GM18502 (cell line): Measurements from ENCODE around the gene PCDH1.
"Not testable (repeated sequence)": the region's sequence is repeated elsewhere in the genome, so short reads cannot be mapped to it uniquely, and the experiment has no call there.

Experiments
- ATAC-seq: cut with Tn5 transposase; IDR thresholded peaks from one replicate; pipeline ENCODE4 v1.9.1; 2021; ENCODE audit warnings: mild to moderate bottlenecking; ENCODE audit not compliant: unreplicated experiment, poor library complexity

PCDH1 gene

DNA sequence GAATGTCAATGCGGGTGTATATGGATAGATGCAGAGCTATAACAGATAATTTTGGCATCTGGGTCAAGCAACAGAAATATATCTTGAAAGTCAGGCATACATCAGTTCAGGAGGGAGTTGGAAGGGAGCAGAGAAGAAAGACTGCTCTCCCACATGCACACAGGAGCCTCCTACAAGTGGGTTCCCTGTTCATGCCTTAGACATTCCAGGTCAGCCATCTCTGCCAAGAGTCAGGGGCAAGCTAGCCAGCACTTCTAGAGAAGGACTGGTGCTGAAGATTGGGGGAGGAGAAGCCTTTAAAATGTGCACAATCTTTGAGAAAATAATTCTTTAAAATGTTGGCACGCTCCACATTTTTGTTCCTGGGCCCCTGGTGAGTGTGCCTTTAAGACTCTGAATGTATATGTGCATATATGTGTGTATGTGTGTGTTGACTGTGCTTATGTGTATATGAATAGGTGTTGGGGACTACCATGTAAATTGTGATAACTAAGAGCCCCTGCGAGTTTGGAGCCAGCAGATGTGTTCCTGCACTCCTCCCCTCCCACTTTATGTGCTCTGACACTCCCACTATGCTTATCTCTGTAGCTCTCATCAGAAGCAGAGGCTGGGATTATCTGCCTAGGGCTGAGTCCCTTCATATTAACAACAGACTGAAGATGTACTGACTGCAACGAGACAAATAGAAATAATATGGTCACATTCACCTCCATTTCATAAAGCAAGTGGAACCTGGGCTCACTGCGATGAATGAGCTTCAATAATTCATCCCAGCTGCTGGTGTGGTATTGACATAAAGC lies 24.0 kb upstream of the PCDH1 start:
- ATAC-seq: no peak

DNA sequence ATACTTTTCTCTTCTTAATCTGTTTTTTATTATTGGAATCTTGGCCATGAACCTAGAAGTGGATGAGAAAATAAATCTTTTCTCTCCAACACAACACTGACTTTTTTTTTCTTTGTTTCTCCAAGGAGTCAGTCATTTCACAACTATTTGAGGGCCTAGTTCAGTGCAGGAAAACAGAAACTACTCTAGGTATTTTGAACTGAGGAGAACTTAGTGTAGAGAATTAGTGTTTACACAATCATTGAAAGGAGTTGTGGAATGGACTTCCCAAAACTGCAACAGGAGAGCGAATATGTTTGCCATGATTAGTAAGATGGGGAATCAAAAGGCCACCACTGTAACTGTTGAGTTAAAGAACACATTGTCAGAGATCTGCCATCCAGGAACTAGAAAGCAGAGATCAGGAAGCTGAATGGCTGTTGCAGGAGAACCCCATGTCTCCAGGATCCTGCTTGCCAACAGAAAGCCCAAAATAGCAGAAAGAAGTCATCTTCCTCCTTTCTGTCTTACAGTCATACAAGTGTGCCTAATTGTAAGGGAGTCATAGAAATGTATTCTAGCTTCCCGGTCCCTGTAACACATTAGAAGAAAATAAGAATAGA lies 20.3 kb upstream of the PCDH1 start:
- ATAC-seq: no peak

- no peak for ATAC-seq
Measured at GRCh38 chr5:141897425-141897824, 19.2 kb upstream of the PCDH1 start.

DNA sequence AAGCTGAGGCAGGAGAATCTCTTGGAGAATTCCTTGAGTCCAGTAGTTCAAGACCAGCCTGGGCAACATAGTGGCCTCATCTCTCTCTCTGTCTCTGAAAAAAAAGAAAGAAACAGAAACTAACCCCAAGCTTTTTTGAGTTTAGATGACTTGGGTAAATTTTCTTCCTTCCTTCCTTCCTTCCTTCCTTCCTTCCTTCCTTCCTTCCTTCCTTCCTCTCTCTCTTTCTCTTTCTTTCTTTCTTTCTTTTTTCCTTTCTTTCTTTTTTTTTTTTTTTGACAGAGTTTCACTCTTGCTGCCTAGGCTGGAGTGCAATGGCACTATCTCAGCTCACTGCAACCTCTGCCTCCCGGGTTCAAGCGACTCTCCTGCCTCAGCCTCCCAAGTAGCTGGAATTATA lies 12.2 kb upstream of the PCDH1 start:
- ATAC-seq: not testable (repeated sequence)

- ATAC-seq: no peak
Measured at GRCh38 chr5:141889282-141889871, 11.2 kb upstream of the PCDH1 start.

DNA sequence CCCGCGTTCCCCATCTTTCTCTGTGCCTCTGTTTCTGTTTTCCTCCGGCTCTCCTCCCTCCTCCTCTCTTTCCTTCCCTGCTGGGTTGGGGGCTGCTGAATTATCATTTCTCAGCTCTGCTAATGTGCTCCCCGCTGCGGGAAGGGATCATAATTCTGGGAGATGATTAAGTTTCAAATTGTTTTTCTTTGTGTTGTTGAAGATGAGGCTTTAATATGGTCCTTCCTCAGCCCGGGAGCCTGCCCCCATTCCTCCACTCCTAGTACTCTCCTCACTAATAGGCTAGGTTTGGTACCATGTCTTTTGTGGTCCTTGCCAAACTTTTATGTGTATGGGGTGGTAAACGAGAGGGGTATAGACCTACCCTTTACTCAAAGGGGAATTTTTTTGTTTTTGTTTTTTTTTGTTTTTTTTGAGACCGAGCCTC lies 5.7 kb upstream of the PCDH1 start:
- no peak for ATAC-seq

- ATAC-seq: no peak
Measured at GRCh38 chr5:141883184-141883891, 5.1 kb upstream of the PCDH1 start.

- ATAC-seq: no peak
Measured at GRCh38 chr5:141882594-141883183, 4.5 kb upstream of the PCDH1 start.

DNA sequence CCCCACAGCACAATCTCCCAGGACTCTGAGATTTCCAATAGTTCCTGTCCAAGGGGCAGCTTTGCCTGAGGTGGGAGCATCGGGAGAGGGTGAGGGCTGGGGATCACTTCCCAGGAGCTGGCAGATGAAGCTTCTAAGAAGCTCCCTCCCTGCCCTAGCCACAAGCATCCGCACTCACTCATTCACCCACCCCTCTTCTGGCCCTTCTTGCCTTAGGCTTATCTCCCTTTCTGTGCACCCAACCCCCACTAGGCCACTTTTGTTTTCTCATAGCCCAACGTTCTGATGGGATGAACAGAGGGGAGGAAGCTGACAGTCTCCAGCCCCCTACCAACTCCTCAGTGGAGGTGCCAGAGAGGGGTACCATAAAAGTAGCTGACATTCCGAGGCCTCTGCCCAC lies 3.7 kb upstream of the PCDH1 start:
- ATAC-seq: no peak

DNA sequence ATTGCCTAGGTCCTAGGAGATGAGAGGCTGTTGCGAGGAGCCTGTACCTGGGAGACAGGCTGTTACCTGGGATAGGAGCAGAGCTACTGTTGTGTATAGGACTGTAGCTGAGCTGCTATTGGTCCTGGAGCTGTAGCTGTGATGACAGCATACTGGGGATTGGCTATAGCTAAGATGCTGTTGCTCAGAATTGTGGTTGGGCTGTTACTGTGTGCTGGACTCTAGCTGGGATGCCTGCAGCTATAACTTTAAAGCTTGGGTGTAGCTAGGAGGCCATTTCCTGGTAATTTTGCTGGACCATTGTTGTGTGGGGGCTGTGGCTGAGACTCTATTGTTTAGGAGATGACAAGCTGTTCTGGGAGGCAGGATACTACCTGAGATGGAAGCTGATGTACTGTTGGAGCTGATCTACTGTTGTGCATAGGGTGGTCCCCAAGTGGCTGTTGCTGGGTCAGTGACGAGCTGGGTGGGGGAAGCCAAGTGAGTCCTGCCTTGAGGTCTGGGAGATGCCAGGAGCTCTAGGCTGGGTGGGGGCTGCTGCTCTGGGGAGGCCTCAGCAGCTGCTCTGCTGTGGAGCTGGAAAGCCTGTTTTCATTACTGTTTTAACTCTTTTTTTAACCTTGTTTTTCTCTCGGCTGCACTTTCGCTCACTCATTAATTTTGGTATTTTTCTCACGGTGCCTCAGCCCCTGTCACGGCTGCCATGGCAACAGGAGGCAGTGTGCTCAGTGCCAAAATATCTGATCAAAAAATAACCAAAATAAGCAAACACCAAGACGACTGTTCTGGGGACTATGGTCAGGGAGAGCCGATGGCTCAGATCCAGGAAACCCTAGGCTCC lies 3.0 kb upstream of the PCDH1 start:
- ATAC-seq: no peak

GRCh38 chr5:141879941-141880738 lies 1.9 kb upstream of the PCDH1 start:
- ATAC-seq: no peak

DNA sequence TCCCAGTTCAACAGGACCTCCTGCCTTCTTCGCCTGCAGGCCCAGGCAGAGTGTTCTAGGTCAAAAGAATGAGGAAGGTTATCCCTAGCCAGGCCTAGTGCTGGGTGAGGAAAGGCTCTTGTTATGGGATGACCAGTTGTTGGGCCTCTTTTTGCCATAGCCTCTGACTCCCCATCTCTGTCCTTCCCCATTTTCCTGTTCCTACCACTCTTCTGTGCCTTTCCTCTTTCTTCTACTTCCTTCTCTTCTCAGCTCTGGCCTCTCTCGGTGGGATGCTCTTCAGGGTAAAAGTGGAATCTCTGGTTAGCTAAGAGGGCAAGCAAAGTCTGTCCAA lies 1.2 kb upstream of the PCDH1 start:
- ATAC-seq: no peak

GRCh38 chr5:141878711-141879425 lies 658 bp upstream of the PCDH1 start:
- peak; percentile 87 for ATAC-seq

DNA sequence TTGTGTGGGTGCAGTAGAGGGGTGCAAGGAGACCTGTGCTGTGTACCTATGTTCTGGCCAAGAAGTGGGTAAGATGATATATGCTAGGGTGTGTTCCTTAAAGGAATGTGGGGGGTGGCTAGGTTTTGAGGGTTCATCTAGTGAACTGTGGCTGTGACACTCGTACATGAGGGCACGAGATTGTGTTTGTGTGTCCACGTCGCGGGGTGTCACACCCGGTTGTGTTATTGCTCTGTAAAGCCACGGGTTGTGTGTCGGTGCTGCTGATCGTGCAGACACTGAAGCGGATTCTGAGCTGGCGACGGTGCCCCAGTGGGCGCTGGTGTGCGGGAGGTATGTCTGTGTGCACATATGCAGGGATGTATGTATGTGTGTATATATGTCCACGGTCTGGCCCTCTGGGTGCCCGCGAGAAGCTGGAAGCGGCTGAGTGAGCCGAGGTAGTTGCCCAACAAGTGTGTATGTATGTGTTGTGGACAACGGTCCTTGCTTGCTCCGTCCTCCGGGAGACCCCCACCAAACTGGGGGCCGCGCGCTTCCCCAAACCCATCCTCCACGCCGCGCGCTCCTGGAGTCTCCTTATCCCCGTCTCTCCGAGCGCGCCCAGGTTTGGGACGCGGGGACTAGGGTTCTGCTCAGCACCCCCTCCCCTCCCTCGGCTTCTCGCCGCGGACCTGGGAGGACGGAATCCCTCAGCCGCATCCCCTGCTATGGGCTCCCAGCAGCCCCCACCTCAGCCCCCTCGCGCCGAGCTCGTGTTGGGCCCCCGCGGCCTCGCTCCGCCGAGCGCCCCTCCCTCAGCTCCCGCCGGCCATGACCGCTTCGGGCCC lies 639 bp downstream of the PCDH1 start:
- ATAC-seq: no peak

- no peak for ATAC-seq
Measured at GRCh38 chr5:141876628-141877355, 1.4 kb downstream of the PCDH1 start.

- ATAC-seq: no peak
Measured at GRCh38 chr5:141875795-141876627, 2.2 kb downstream of the PCDH1 start.
